ENCODE results near the gene NPBWR2.

The NPBWR2 gene, protein sequence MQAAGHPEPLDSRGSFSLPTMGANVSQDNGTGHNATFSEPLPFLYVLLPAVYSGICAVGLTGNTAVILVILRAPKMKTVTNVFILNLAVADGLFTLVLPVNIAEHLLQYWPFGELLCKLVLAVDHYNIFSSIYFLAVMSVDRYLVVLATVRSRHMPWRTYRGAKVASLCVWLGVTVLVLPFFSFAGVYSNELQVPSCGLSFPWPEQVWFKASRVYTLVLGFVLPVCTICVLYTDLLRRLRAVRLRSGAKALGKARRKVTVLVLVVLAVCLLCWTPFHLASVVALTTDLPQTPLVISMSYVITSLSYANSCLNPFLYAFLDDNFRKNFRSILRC

GRCh38 chr20:64106981-64107735 lies at the start of gene NPBWR2:
Gene NPBWR2 (minus strand): TSS chr20:64107565. CDS start chr20:64106831, 734 bp downstream.
- DNase-seq (ENCODE audit: low read depth) = no peak

GRCh38 chr20:64156136-64156885 lies 48.9 kb upstream of the NPBWR2 start:
- DNase-seq (ENCODE audit: low read depth) = no peak

DNA sequence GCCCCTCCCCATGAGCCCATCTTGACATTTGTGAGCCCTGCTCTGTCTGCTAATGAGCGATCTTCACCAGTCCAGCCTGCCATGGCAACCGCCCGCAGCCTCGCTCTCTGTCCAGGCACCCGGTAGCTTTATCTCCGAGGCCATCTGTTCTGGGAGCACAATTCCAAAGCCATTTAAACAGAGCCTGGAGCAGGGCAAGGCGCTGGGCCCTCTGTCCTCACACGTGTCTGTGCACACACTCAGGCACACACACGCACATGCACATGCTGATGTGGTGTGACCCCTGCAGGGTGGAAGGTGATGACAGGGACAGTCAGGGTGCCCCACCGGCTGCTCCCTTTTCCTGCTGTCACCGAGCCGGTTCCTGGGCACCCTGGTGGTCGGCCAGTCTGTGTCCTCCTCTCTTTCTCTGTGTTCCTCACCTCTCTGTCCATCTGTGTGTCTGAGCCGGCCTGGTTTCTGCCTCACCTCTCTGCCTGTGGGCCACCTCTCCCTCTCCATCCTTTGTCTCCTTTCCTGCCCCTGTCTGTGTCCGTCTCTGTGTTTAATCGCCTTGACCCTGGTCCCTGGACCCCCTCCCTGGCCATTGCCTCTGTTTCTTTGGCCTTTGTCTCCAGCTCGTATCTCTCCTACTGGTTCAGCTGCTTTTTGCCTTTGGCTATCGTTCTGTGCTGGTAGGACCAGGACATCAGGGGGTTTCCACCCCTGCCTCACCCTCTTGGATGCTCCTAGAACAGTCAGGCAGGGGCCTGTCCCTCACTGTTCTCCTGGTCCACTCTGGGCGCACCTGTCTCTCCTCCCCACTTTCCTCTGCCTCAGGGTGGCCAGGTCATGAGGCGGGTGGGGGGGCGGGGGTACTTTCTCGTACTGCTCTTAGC lies 48.1 kb upstream of the NPBWR2 start:
- DNase-seq (ENCODE audit: low read depth) = no peak

DNA sequence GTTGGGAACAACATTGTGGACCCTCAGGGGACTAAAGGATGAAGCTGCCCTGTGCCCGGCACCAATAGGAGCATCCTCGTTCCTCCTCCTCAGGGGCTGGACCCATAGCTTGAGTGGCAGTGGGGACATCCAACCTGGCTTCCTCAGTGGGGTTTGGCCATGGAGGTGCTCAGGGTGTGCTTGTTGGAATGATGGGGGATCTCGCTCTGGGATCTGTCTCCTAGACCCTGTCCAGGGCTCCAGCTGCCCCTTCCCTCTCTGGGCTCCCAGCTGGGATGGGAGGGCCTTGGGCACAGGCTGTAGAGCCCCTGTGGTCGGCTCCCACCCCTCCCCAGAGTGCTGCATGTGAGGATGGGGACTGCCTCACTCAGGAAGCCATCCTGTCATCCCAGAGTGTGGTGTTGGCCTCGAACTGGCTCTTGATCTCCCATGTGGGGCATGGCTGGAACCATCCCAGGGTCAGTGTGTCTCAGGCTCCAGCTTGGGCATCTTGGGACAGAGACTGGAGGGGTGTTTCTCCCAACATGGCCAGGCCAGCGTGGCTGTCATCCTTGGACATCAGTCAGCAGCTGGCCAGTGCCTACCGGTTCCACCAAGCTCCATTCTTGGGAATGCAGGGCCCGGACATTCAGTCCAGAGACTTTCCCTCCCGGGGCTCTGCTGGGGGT lies 47.4 kb upstream of the NPBWR2 start:
- no peak for DNase-seq (ENCODE audit: low read depth)

DNA sequence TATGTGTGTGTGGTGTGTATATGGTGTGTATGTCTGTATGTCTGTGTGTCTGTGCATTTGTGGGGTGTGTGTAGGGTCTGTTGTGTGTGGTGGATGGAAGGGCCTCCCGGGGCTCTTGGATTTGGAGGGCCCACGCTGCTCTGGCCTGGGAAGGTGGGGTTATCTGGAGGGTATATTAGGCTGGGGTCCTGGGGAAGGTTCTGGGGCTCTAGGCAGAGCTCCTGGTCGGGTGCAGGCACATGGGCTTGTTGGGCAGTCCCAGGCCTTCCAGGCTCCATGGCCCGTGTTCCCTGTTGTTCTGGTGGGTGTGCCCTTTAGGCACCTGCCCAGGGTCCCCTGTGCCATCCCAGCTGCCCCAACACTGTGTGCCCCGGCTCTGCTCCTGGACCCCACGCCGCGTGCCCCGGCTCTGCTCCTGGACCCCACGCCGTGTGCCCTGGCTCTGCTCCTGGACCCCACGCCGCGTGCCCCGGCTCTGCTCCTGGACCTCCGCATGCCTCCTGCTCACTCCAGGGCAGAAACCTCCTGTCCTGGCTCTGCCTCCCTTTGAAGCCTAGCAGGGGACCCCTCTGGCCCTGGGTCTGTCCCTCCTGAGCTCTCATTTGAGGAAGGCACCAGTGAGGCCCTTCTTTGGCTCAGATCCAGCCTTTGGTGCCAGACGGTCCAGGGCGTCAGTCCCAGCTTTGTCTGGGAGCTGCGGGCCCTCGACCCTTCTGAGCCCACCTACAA lies 46.7 kb upstream of the NPBWR2 start:
- no peak for DNase-seq (ENCODE audit: low read depth)

- DNase-seq (ENCODE audit: low read depth) = no peak
Observed at GRCh38 chr20:64153410-64153809, 46.0 kb upstream of the NPBWR2 start.

- DNase-seq (ENCODE audit: low read depth) = no peak
Observed at GRCh38 chr20:64152906-64153305, 45.5 kb upstream of the NPBWR2 start.

GRCh38 chr20:64151633-64152530 lies 44.5 kb upstream of the NPBWR2 start:
- no peak for DNase-seq (ENCODE audit: low read depth)

DNA sequence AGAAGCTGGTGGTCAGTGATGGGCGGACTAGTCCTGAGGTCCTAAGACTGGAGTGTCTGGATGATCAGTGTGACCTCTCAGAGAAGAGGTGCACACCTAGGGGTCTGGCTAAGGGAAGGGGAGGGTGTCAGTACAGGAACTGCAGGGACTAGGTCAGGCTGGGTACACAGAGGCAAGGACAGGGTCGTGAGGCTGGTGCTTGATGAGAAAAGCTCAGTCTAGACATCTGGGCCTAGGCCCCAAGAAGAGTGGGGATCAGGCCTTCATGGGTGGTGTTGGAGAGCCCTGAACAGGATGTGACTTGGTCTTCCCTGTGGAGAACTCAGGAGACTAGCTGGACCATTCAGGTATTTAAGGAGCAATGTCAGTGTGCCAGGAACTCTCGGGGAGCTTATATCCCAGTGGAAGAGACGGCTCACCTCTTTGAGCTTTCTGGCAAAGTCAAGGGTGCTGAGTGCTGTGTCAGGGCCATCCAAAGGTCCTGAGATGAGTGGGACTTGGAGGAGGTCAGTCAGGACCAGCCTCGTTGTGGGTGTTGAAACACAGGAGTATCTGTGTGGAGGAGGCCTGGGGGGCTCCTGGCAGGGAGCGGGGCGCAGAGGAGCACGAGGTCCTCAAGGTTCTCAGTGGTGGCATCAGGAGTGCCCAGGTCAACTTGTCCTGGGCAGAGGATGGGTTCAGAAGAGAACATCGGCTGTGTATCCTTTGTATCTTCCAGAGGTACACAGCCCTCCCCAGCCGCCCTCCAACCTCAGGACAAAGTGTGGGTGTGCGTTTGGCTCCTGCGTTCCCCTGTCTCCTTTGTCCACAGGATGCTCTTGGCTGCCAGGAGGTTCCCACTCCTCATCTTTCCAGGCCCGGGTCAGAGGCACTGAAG lies 43.6 kb upstream of the NPBWR2 start:
- DNase-seq (ENCODE audit: low read depth) = no peak

- no peak for DNase-seq (ENCODE audit: low read depth)
Observed at GRCh38 chr20:64149809-64150560, 42.6 kb upstream of the NPBWR2 start.

- DNase-seq (ENCODE audit: low read depth) = no peak
Observed at GRCh38 chr20:64149141-64149540, 41.8 kb upstream of the NPBWR2 start.

- DNase-seq (ENCODE audit: low read depth) = no peak
Observed at GRCh38 chr20:64148581-64148980, 41.2 kb upstream of the NPBWR2 start.

DNA sequence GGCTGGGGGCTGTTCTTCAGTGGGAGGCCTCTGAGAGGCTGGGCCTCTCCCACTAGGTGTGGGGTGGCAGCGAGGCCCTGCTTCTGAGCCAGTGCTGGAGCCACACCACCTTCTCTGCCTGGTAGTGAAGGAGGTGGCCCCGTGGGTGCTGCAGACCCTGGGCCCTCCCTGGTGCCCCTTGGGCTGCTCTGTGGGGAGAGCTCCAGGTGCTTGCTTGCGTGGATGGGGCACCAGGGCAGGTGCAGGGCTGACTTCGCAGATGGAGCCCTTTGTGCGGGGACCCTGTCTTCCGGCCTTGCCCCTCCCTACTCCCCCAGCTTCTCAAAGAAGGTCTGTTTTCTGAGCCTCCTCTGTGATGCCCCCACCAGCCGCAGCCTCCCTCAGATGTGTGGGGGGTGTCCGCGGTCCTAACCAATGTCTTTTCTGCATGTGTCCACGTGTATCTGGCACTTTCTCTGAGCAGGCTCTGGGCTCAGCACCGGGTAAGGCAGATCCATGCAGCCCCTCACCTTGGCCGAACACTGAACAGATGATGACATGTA lies 39.6 kb upstream of the NPBWR2 start:
- DNase-seq (ENCODE audit: low read depth) = no peak

DNA sequence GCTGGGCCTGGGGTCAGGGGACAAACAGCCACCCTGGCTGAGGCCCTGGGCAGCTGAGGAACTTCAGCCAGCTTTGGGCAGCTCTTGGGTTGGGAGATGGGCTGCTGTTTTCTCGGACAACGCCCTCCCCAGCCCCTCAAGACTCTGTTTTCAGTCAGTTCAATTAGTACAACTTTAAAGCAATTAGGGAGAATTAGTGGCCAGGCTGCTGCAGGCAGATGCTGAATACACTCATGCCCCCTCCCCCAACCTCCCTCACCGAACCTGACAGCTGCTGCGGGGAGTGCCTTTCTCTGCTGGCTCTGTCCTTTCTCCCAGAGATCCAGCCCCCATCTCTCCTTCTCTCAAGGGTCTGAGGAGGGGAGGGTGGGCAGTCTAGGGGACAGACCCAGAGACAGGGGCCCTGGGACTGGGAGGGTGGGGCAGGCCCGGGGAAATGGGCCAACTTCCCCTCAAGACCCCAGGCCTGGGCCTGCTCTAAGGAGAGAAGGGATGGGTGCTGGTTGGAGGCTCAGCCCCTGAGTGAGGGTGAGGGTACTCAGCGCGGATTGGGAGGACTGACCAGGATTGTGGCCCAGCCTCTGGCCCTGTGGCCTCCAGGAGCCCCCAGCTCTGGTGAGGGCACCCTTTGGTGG lies 39.1 kb upstream of the NPBWR2 start:
- DNase-seq (ENCODE audit: low read depth) = no peak

DNA sequence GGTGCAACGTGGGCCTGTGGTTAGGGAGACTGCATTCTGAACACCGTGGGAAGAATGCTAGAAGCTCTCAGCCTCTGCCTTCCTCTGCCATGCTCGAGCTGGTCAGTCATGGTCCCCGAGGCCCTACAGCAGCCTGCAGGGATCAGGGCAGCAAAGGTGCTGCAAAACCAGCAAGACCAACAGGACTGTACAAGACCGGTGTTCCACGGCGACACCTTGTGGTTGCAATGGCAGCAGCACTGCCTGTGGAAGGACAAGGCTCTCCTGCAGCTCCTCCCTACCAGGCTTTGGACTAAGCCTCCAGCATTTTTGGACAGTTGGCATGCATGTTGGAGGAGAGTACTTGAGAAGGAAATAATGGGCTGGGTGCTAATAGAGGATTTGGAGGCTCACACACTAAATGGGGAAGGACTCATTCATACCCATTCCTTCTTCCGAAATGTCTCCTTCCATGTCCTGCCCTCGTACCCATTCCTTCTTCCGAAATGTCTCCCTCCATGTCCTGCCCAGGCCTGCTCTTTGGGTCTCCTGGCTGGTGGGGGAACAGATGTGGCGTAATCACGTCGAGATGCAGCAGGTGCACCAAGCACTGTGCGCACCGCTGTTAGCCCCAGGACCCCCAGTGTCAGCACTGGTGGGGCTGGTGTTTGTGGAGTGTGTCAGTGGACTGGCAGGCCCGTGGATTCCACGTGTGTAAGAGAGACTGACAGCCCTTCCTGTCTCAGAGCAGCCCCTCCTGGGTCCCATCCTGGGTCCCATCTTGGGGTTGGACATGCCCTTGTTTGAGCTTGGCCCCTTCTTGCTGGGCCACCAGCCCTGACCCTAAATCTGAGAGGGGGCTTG lies 38.3 kb upstream of the NPBWR2 start:
- no peak for DNase-seq (ENCODE audit: low read depth)
